Thoracic aorta (tissue), 2 donors: ENCODE data around the gene SASS6. TPM values are rescaled to one million over a fixed set of nuclear protein-coding genes. Genes with fewer than 3 reads are reported as not detected.
"Not testable (repeated sequence)": the region's sequence is repeated elsewhere in the genome, so short reads cannot be mapped to it uniquely, and the experiment has no call there.

Source experiments
- ATAC-seq: fragments of 150-250 bp; one replicate; pipeline ENCODE4 v1.8.0; 2017; ENCODE audit warnings: low read depth; ENCODE audit not compliant: insufficient number of reproducible peaks, low FRiP score
- DNase-seq: peaks from one replicate; pipeline ENCODE4 v3.0.0-alpha.2; 2020; ENCODE audit warnings: low spot score
- H3K27ac ChIP-seq, 2 donors: fragments of 200-600 bp; sonication (generic); 1 replicate in 1 of 2; 2 replicates in 1 of 2; pipeline ENCODE4 v1.5.1; 2016; ENCODE audit warnings: mild to moderate bottlenecking in 2 of 2, moderate library complexity in 2 of 2
- H3K27me3 ChIP-seq: fragments of 200-600 bp; sonication (generic); replicated peaks from 2 replicates; pipeline ENCODE4 v1.6.0; 2016; ENCODE audit warnings: mild to moderate bottlenecking; ENCODE audit not compliant: insufficient read depth
- H3K36me3 ChIP-seq: fragments of 200-600 bp; sonication (generic); one replicate; pipeline ENCODE4 v1.5.1; 2016
- H3K4me1 ChIP-seq, 2 donors: fragments of 200-600 bp; sonication (generic); 1 replicate in 1 of 2; 2 replicates in 1 of 2; pipeline versions ENCODE4 v1.5.1 to v1.6.0; 2016; ENCODE audit warnings: low read depth in 2 of 2, mild to moderate bottlenecking in 1 of 2; ENCODE audit not compliant: control insufficient read depth in 1 of 2
- H3K4me3 ChIP-seq: fragments of 200-600 bp; sonication (generic); 2 replicates; pipeline ENCODE4 v1.5.1; 2016; ENCODE audit warnings: mild to moderate bottlenecking
- H3K9me3 ChIP-seq: fragments of 200-600 bp; sonication (generic); 2 replicates; pipeline ENCODE4 v1.5.1; 2016
- CTCF ChIP-seq: fragments of 200-600 bp; sonication (generic); IDR thresholded peaks from one replicate; pipeline ENCODE4 v1.5.1; 2019; ENCODE audit warnings: antibody characterized with exemption
- total RNA-seq, 2 donors: library from RNA; depleted of rRNA; stranded (reverse); fragments of >200 nt; gene quantifications; one replicate each; pipeline versions ENCODE4 v1.1.0 to v1.2.3, GENCODE V29; 2016

SASS6 gene
- total RNA-seq, 2 donors from 2014 or later, result 2.4 to 3.2 TPM

GRCh38 chr1:100053119-100053518 is 79.6 kb downstream of the SASS6 start:
- H3K36me3 ChIP-seq, result peaks cover 5% of the 10 kb centered on the region
- H3K27me3 ChIP-seq, result no peaks in the 10 kb centered on the region
- no peak overlapping the region for H3K4me3 ChIP-seq
- ATAC-seq, result no peak
- no peak overlapping the region for H3K27ac ChIP-seq
- H3K4me1 ChIP-seq, result peaks cover 8 to 11% of the 10 kb centered on the region in 2 donors
- TF ChIP-seq CTCF, result no peak
- no peak for DNase-seq
- no peaks in the 10 kb centered on the region for H3K9me3 ChIP-seq

DNA sequence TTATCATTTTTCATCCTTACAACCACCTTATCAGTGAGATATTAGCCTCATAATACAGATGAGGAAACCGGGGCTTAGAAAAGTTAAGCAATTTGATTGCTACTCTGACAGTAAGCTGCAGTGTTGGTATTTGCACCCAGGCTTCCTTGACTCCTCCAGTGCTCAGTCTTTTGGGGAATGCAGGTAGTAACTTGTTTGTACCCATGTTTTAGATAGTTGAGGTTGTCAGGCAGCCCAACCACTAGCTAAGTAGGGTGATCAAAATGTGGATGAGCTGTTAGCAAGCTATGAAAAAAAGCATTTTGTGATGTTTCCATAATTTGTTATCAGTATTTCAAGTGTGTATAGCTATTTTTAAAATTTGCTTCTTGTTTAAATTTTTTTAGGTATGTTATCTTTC is 80.8 kb downstream of the SASS6 start:
- Histone ChIP-seq H3K9me3 (no peaks in the 10 kb centered on the region), H3K4me1 (peaks cover 9 to 11% of the 10 kb centered on the region in 2 donors), H3K27me3 (no peaks in the 10 kb centered on the region), H3K36me3 (no peaks in the 10 kb centered on the region), H3K4me3 (no peak overlapping the region), H3K27ac (no peak overlapping the region)
- ATAC-seq (no peak), DNase-seq (no peak)
- TF ChIP-seq CTCF, result no peak

DNA sequence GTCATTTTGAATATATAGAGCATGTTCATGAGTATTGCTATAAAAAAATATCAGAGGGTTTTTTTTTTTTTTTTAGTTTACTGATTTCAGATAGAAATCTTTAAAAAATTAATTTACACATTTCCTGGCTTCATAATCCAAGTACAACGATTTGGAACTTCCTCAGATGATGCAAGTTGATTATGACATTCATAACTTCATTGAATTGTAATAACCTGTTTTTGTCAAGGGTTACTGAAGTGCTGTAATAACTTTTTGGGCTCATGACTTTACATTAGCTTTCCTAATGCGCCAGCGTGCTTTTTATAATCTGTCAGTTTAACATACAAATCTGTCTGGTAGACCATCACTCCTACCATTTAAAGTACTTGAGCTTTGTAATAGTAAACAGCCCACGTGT is 81.3 kb downstream of the SASS6 start:
- ATAC-seq, result no peak
- Histone ChIP-seq H3K4me1 (peaks cover 11 to 14% of the 10 kb centered on the region in 2 donors), H3K9me3 (no peaks in the 10 kb centered on the region), H3K27ac (no peak overlapping the region), H3K27me3 (no peaks in the 10 kb centered on the region), H3K4me3 (no peak overlapping the region), H3K36me3 (no peaks in the 10 kb centered on the region)
- TF ChIP-seq CTCF, result no peak
- no peak for DNase-seq

DNA sequence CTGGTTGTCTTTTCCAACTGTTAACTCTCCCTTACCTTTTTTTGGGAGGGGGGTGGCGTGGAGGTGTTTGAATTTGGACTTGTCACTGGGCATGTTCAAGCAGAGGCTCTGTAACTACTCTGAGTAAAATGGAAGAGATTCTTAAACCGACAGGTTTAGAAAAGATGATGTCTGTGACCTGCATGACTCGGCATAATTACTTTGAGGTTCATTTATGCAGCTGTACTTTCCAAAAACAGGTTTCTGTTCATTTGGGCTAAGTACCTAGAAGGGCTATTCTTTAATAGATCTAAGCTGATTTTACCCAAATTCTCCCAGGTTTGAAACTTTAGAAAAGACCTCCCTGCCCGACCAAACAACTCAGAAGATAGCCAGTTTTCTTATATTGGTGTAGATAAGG is 82.6 kb downstream of the SASS6 start:
- no peaks in the 10 kb centered on the region for H3K9me3 ChIP-seq
- peaks cover 11 to 16% of the 10 kb centered on the region in 2 donors for H3K4me1 ChIP-seq
- H3K36me3 ChIP-seq, result no peaks in the 10 kb centered on the region
- no peak for DNase-seq
- TF ChIP-seq CTCF, result no peak
- no peak overlapping the region for H3K4me3 ChIP-seq
- H3K27me3 ChIP-seq, result no peaks in the 10 kb centered on the region
- no peak for ATAC-seq
- H3K27ac ChIP-seq, result no peak overlapping the region

DNA sequence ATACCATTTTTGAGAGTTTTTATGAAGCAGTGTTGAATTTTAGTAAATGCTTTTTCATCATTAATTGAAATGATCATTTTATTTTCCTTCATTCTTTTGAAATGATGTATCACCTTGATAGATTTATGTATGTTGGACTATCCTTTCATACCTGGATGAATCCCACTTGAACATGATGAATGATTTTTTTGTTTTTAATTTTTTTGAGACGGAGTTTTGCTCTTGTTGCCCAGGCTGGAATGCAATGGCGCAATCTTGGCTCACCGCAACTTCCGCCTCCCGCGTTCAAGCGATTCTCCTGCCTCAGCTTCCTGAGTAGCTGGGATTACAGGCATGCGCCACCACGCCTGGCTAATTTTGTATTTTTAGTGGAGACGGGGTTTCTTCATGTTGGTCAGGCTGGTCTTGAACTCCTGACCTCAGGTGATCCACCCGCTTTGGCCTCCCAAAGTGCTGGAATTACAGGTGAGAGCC is 85.5 kb downstream of the SASS6 start:
- not testable (repeated sequence) for H3K9me3 ChIP-seq, DNase-seq, H3K36me3 ChIP-seq, H3K4me3 ChIP-seq, ATAC-seq, H3K27ac ChIP-seq, H3K27me3 ChIP-seq
- H3K4me1 ChIP-seq, result peaks cover 16 to 18% of the 10 kb centered on the region in 2 donors

- DNase-seq (no peak), ATAC-seq (no peak)
- Histone ChIP-seq H3K27me3 (no peaks in the 10 kb centered on the region), H3K36me3 (no peaks in the 10 kb centered on the region), H3K27ac (no peak overlapping the region), H3K4me3 (no peak overlapping the region), H3K4me1 (peaks cover 20 to 28% of the 10 kb centered on the region in 2 donors), H3K9me3 (no peaks in the 10 kb centered on the region)
- no peak for TF ChIP-seq CTCF
Observed at GRCh38 chr1:100045206-100045605, 87.5 kb downstream of the SASS6 start.
